Glomerular visceral epithelial cell (primary cell): ENCODE results near the gene MAP10.

Source experiments
- DNase-seq: peaks from one replicate; pipeline ENCODE4 v3.0.0-alpha.2; 2016; ENCODE audit errors: extremely low spot score

Gene MAP10

GRCh38 chr1:232853994-232854797, 49.0 kb downstream of the MAP10 start:
- peak; percentile 96 for DNase-seq

GRCh38 chr1:232854798-232855159, 49.6 kb downstream of the MAP10 start:
- DNase-seq: no peak

- DNase-seq: no peak
Observed at GRCh38 chr1:232856541-232856940, 51.3 kb downstream of the MAP10 start.
